ENCODE results near the gene SPTSSA.

DNA sequence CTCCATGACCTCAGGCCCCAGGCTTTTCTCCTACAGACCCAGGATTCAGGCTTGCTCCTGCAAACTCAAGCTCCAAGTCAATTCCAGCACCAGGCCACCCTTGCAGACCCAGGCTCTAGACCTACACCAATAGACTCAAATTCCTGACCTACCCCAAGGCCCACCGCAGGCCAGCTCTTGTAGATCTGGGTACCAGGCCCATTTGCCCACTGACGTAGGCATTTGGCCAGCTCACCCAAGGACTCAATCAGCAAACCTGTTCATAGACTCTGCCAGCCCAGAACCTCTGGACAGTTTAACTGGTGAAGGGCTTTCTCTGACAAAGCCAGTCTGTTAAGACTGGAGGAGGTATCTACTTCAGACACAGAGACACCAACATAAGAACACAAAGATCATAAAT is 52.3 kb downstream of the SPTSSA start:
- TF ChIP-seq, protein P1, sequence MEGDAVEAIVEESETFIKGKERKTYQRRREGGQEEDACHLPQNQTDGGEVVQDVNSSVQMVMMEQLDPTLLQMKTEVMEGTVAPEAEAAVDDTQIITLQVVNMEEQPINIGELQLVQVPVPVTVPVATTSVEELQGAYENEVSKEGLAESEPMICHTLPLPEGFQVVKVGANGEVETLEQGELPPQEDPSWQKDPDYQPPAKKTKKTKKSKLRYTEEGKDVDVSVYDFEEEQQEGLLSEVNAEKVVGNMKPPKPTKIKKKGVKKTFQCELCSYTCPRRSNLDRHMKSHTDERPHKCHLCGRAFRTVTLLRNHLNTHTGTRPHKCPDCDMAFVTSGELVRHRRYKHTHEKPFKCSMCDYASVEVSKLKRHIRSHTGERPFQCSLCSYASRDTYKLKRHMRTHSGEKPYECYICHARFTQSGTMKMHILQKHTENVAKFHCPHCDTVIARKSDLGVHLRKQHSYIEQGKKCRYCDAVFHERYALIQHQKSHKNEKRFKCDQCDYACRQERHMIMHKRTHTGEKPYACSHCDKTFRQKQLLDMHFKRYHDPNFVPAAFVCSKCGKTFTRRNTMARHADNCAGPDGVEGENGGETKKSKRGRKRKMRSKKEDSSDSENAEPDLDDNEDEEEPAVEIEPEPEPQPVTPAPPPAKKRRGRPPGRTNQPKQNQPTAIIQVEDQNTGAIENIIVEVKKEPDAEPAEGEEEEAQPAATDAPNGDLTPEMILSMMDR (IDR thresholded peaks at IDR 0.05) = no peak
- TF ChIP-seq POLR2A (IDR thresholded peaks at IDR 0.05) = no peak
- TF ChIP-seq EP300 (IDR thresholded peaks at IDR 0.05; ENCODE audit: low read depth) = no peak
- no peak for TF ChIP-seq POLR2AphosphoS5 (IDR thresholded peaks at IDR 0.05)
